ENCODE measurements around the gene AP2S1.

GRCh38 chr19:46881092-46881491, 30.4 kb upstream of the AP2S1 start:
- TF ChIP-seq CTCF (IDR thresholded peaks at IDR 0.05; ENCODE audit: extremely low read depth in 1 of 2, insufficient read depth in 1 of 2, low read depth in 1 of 2, low read length in 2 of 2) = no peak
- TF ChIP-seq POLR2A (IDR thresholded peaks at IDR 0.05; ENCODE audit: low read depth, low read length) = no peak
- no peak for TF ChIP-seq JUN (IDR thresholded peaks at IDR 0.05; ENCODE audit: borderline replicate concordance, insufficient read depth, insufficient read length, low read depth)
- no peak for TF ChIP-seq MAX (IDR thresholded peaks at IDR 0.05; ENCODE audit: insufficient read depth, insufficient read length)

All from endothelial cell of umbilical vein (primary cell).